Cardiac fibroblast (primary cell): ENCODE measurements around the gene CEACAM5.

Experiments
- DNase-seq, 2 donors: peaks; one replicate each; pipeline versions ENCODE4 v3.0.0 to v3.0.0-alpha.2; 2010; ENCODE audit warnings: low read depth in 2 of 2
- H3K4me3 ChIP-seq, 2 donors: replicated peaks in 1 of 2; 1 replicate in 1 of 2; 2 replicates in 1 of 2; pipeline ENCODE4 v1.5.1; 2011; ENCODE audit warnings: low read depth in 2 of 2, low read length in 2 of 2, mild to moderate bottlenecking in 2 of 2, moderate library complexity in 1 of 2
- CTCF ChIP-seq: IDR thresholded peaks from one replicate; pipeline ENCODE4 v1.5.1; 2011; ENCODE audit warnings: low read depth, mild to moderate bottlenecking, low read length, inconsistent platforms

Gene CEACAM5

GRCh38 chr19:41718761-41719160 lies 10.3 kb downstream of the CEACAM5 start:
- H3K4me3 ChIP-seq, result no peak overlapping the region
- no peak for DNase-seq
- no peak for TF ChIP-seq CTCF

GRCh38 chr19:41720103-41720502 lies 11.7 kb downstream of the CEACAM5 start:
- H3K4me3 ChIP-seq, result no peak overlapping the region
- TF ChIP-seq CTCF, result no peak
- no peak for DNase-seq

- no peak overlapping the region for H3K4me3 ChIP-seq
- TF ChIP-seq CTCF, result no peak
- DNase-seq, result no peak
These were observed 18.1 kb downstream of the CEACAM5 start for GRCh38 chr19:41726493-41726892.

- DNase-seq, result no peak
- no peak overlapping the region for H3K4me3 ChIP-seq
- no peak for TF ChIP-seq CTCF
These were observed 25.7 kb downstream of the CEACAM5 start for GRCh38 chr19:41734156-41734555.

GRCh38 chr19:41734585-41734984 lies 26.2 kb downstream of the CEACAM5 start:
- no peak for DNase-seq
- no peak overlapping the region for H3K4me3 ChIP-seq
- TF ChIP-seq CTCF, result no peak

GRCh38 chr19:41735071-41735600 lies 26.7 kb downstream of the CEACAM5 start:
- TF ChIP-seq CTCF, result no peak
- DNase-seq, result no peak
- H3K4me3 ChIP-seq, result no peak overlapping the region

- DNase-seq, result no peak
- no peak for TF ChIP-seq CTCF
- no peak overlapping the region for H3K4me3 ChIP-seq
These were observed 30.9 kb downstream of the CEACAM5 start for GRCh38 chr19:41739361-41739760.
